IMR-90 (cell line): ENCODE measurements around the gene ITPRIP. TPM values are rescaled to one million over a fixed set of nuclear protein-coding genes. Genes with fewer than 3 reads are reported as not detected.
A peak's percentile ranks its signal among the peaks of the same experiment; 100 is the strongest.

Experiments used
- ATAC-seq: fragments of 200-7000 bp; cut with Tn5 transposase; 2 replicates; pipeline ENCODE4 v1.9.1; 2020; ENCODE audit warnings: low read depth, mild to moderate bottlenecking, moderate library complexity
- BruUV-seq: library from RNA; stranded (reverse); fragments of 400-500 nt; replicated peaks from 2 replicates; lab custom pipeline; 2021; lab: Mats Ljungman, UMichigan
- CTCF ChIA-PET: fragments of 300-600 bp; formaldehyde crosslinking; extraction: SDS; loops from one replicate; lab custom pipeline; 2021; ENCODE audit warnings: antibody characterized with exemption; lab: Yijun Ruan, JAX
- POLR2A ChIA-PET: fragments of 300-600 bp; sonication (Branson Sonifier 250); formaldehyde crosslinking; loops from one replicate; lab custom pipeline; 2022; ENCODE audit warnings: antibody characterized with exemption; ENCODE audit not compliant: unreplicated experiment; lab: Charles Lee
- DNase-seq: peaks from one replicate; pipeline ENCODE4 v3.0.0; 2013
- H2AFZ ChIP-seq: replicated peaks from 2 replicates; pipeline ENCODE3; 2013; ENCODE audit warnings: low read length, mild to moderate bottlenecking; ENCODE audit not compliant: poor library complexity
- H2AK5ac ChIP-seq: 2 replicates; pipeline ENCODE4 v1.6.1; 2013; ENCODE audit warnings: low read depth, low read length, inconsistent platforms
- H2AK9ac ChIP-seq: replicated peaks from 2 replicates; pipeline ENCODE3; 2013; ENCODE audit warnings: mild to moderate bottlenecking, low read depth, low read length, moderate library complexity; ENCODE audit not compliant: poor library complexity
- H2BK120ac ChIP-seq: 2 replicates; pipeline ENCODE4 v1.6.1; 2013; ENCODE audit warnings: low read depth, low read length, inconsistent platforms
- H2BK15ac ChIP-seq: 3 replicates; pipeline ENCODE4 v1.6.1; 2013; ENCODE audit warnings: low read depth, low read length, inconsistent platforms
- H2BK20ac ChIP-seq: 2 replicates; pipeline ENCODE4 v1.6.1; 2013; ENCODE audit warnings: low read depth, mild to moderate bottlenecking, inconsistent platforms, low read length, moderate library complexity
- H2BK5ac ChIP-seq: 2 replicates; pipeline ENCODE4 v1.6.1; 2013; ENCODE audit warnings: mild to moderate bottlenecking, low read depth, low read length, inconsistent platforms; ENCODE audit not compliant: poor library complexity, severe bottlenecking
- H3K14ac ChIP-seq: replicated peaks from 2 replicates; pipeline ENCODE4 v1.6.1; 2013; ENCODE audit warnings: low read depth, low read length, inconsistent platforms
- H3K18ac ChIP-seq: 2 replicates; pipeline ENCODE4 v1.6.1; 2013; ENCODE audit warnings: low read depth, low read length, control low read depth
- H3K23ac ChIP-seq: 2 replicates; pipeline ENCODE4 v1.6.1; 2013; ENCODE audit warnings: low read depth, low read length, inconsistent platforms
- H3K27ac ChIP-seq: 2 replicates; pipeline ENCODE4 v1.5.1; 2013; ENCODE audit warnings: mild to moderate bottlenecking, control low read depth, low read length; ENCODE audit not compliant: insufficient read depth
- H3K27me3 ChIP-seq: 2 replicates; pipeline ENCODE4 v1.6.1; 2013; ENCODE audit warnings: low read length; ENCODE audit not compliant: control insufficient read depth, insufficient read depth
- H3K36me3 ChIP-seq: 2 replicates; pipeline ENCODE4 v1.6.1; 2013; ENCODE audit warnings: low read length, mixed read lengths; ENCODE audit not compliant: control insufficient read depth, insufficient read depth
- H3K4ac ChIP-seq: 2 replicates; pipeline ENCODE4 v1.6.1; 2013; ENCODE audit warnings: low read depth, low read length, inconsistent platforms
- H3K4me1 ChIP-seq: 2 replicates; pipeline ENCODE4 v1.6.1; 2013; ENCODE audit warnings: low read length, mixed read lengths; ENCODE audit not compliant: control insufficient read depth, insufficient read depth
- H3K4me2 ChIP-seq: 2 replicates; pipeline ENCODE4 v1.6.1; 2013; ENCODE audit warnings: low read depth, mild to moderate bottlenecking, control low read depth, low read length, moderate library complexity
- H3K4me3 ChIP-seq: 2 replicates; pipeline ENCODE4 v1.5.1; 2013; ENCODE audit warnings: low read depth, mild to moderate bottlenecking, control low read depth, low read length, moderate library complexity; ENCODE audit not compliant: insufficient read depth
- H3K56ac ChIP-seq: 2 replicates; pipeline ENCODE4 v1.6.1; 2013; ENCODE audit warnings: low read length, inconsistent platforms; ENCODE audit not compliant: insufficient read depth; ENCODE audit errors: extremely low read depth
- H3K79me1 ChIP-seq, 2 experiments: 2 replicates each; pipeline ENCODE4 v1.6.1; 2013; ENCODE audit warnings: low read length in 2 of 2, inconsistent platforms in 1 of 2, low read depth in 1 of 2
- H3K9ac ChIP-seq: 2 replicates; pipeline ENCODE4 v1.6.1; 2013; ENCODE audit warnings: low read depth, low read length, control low read depth
- H3K9me1 ChIP-seq: 2 replicates; pipeline ENCODE4 v1.6.1; 2013; ENCODE audit warnings: low read length, inconsistent platforms; ENCODE audit not compliant: insufficient read depth
- H3K9me3 ChIP-seq: 2 replicates; pipeline ENCODE4 v1.6.1; 2013; ENCODE audit warnings: low read length; ENCODE audit not compliant: control insufficient read depth, insufficient read depth
- H4K20me1 ChIP-seq: 2 replicates; pipeline ENCODE4 v1.6.1; 2013; ENCODE audit warnings: low read length, inconsistent platforms; ENCODE audit not compliant: insufficient read depth
- H4K5ac ChIP-seq: 2 replicates; pipeline ENCODE4 v1.6.1; 2013; ENCODE audit warnings: mild to moderate bottlenecking, low read depth, low read length, control low read depth
- H4K8ac ChIP-seq, 2 experiments: 2 replicates each; pipeline ENCODE4 v1.6.1; 2013; ENCODE audit warnings: low read depth in 2 of 2, low read length in 2 of 2, control low read depth in 1 of 2, inconsistent platforms in 1 of 2
- H4K91ac ChIP-seq: 2 replicates; pipeline ENCODE4 v1.6.1; 2013; ENCODE audit warnings: low read depth, low read length, inconsistent platforms; ENCODE audit not compliant: insufficient read depth
- BHLHE40 ChIP-seq: fragments of 150-350 bp; IDR thresholded peaks from 2 replicates; pipeline ENCODE4 v1.6.1; 2016; ENCODE audit warnings: mild to moderate bottlenecking, low read depth, low read length
- CHD1 ChIP-seq: IDR thresholded peaks from 2 replicates; pipeline ENCODE4 v1.6.1; 2012; ENCODE audit warnings: low read depth, low read length, improper control_type of control experiment
- RCOR1 ChIP-seq: IDR thresholded peaks from 2 replicates; pipeline ENCODE4 v1.6.1; 2012; ENCODE audit warnings: mild to moderate bottlenecking, low read length, improper control_type of control experiment; ENCODE audit not compliant: insufficient replicate concordance
- RFX5 ChIP-seq: IDR thresholded peaks from 2 replicates; pipeline ENCODE4 v1.8.0; 2012; ENCODE audit warnings: low read depth, mild to moderate bottlenecking, low read length, moderate library complexity
- WGBS, 2 experiments: methylation state at CpG; one replicate each; pipeline versions ENCODE4 v1.1.5 to v1.1.7; 2013; ENCODE audit warnings: missing lambda C conversion rate in 2 of 2; ENCODE audit not compliant: insufficient read length in 1 of 2; ENCODE audit errors: extremely low coverage in 2 of 2; 5-methylcytosine and 5-hydroxymethylcytosine counted together
- dilution Hi-C: fragments of 300-500 bp; cut with HindIII; formaldehyde crosslinking; loops from one replicate; pipeline ENCODE4 v1.14.3; 2018; ENCODE audit warnings: low sequenced_read_pairs; ENCODE audit not compliant: unreplicated experiment
- in situ Hi-C: fragments of 300-500 bp; cut with MboI; formaldehyde crosslinking; loops from 3 replicates; pipeline ENCODE4 v1.14.3; 2019; ENCODE audit warnings: low sequenced_read_pairs, inconsistent platforms, mixed read lengths
- intact Hi-C: fragments of 100-400 bp; cut with micrococcal nuclease; formaldehyde crosslinking; loops from 2 replicates; pipeline ENCODE4 v1.10.0; 2022
- microRNA-seq, 2 experiments: library from miRNA; stranded (forward) in 1 of 2; unstranded in 1 of 2; fragments of 10-50 nt in 1 of 2; fragments of <30 nt in 1 of 2; gene quantifications in 1 of 2; microRNA quantifications in 1 of 2; one replicate each; pipeline versions ENCODE3 to v1.1.0; 2013 to 2020; ENCODE audit not compliant: insufficient read depth in 1 of 2, insufficient read length in 1 of 2, unreplicated experiment in 1 of 2
- polyA plus RNA-seq, 3 experiments: library from polyadenylated mRNA; depleted of rRNA; stranded (reverse); fragments of >200 nt; gene quantifications; 2 replicates each; pipeline ENCODE4 v1.2.3, GENCODE V29; 2012; ENCODE audit warnings: low replicate concordance in 1 of 3
- small RNA-seq, 5 experiments: library from RNA; depleted of rRNA; stranded (forward); fragments of <200 nt; gene quantifications; one replicate each; pipeline ENCODE3, GENCODE V24; 2012
- total RNA-seq: library from RNA; depleted of rRNA; stranded (reverse); fragments of >200 nt; gene quantifications from 2 replicates; pipeline ENCODE4 v1.2.3, GENCODE V29; 2012; rRNA removed
- TF ChIP-seq, protein P1 (sequence below): fragments of 150-350 bp; IDR thresholded peaks from 2 replicates; pipeline ENCODE4 v1.6.1; 2017; ENCODE audit warnings: mild to moderate bottlenecking, antibody characterized with exemption, low read length, low read depth

ITPRIP gene
- total and polyA plus RNA-seq, 2 of the 4 experiments (the other 2 are of a cell fraction): 7.5 to 31.9 TPM

DNA sequence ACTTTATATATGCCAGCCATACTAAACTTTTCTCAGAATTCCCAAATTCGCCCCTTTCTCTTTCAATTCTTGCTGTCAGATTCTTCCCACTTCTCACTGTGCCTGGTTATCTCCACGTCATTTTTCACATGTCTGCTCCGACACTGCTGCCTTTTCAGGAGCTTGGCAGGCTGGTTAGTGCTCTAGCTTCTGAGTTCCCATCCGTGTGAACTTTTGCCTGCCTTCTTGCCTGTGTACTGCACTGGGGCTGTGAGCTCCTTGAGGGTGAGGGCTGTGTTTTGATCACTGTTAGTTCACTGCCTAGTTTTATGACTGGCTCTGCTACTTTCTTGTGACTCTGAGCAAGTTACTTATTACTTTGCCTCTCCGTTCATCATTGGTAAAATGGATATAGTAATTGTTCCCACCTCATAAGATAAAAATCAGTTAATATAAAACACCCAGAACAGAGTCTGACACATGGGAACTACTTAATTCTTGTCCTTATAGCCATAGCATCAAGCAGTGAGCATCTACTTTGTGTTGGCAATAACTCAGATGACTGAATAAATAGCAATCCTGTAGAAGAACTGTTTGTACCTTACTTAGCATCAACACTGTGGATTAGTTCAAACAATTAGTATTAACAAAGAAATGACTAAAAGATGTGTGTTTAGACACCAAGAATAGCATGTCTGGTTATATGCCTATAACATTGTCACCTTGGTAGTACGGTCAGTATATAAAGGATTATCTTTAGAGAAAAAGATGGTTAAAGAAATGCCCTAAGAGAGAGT is 78.1 kb downstream of the ITPRIP start:
- peak overlapping the region; percentile 79 for H2AK5ac ChIP-seq
- H2BK20ac ChIP-seq: no peak overlapping the region
- H3K79me1 ChIP-seq: peaks cover 21 to 54% of the 10 kb centered on the region in 2 experiments
- peak overlapping the region; percentile 62 for H3K27ac ChIP-seq
- H4K20me1 ChIP-seq: peaks cover 48% of the 10 kb centered on the region; the same call in 1 of the 2 replicates
- H2BK120ac ChIP-seq: peak overlapping the region; percentile 15; the same call in 1 of the 2 replicates
- H3K27me3 ChIP-seq: no peaks in the 10 kb centered on the region
- TF ChIP-seq, protein P1, sequence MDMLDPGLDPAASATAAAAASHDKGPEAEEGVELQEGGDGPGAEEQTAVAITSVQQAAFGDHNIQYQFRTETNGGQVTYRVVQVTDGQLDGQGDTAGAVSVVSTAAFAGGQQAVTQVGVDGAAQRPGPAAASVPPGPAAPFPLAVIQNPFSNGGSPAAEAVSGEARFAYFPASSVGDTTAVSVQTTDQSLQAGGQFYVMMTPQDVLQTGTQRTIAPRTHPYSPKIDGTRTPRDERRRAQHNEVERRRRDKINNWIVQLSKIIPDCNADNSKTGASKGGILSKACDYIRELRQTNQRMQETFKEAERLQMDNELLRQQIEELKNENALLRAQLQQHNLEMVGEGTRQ: no peak
- TF ChIP-seq BHLHE40 (no peak), CHD1 (no peak), RFX5 (no peak), RCOR1 (no peak)
- 77% methylated on average over 3 of the region's 6 CpGs; no CpG with 5 or more reads in 1 of the 2 experiments for WGBS, 2 experiments
- POLR2A ChIA-PET: interaction anchor here (0.6 kb wide), 1 partner anchor 39 kb away, joined by 3 read pairs; no protein-coding TSS in a partner anchor
- no peak overlapping the region for H2BK15ac ChIP-seq
- peak overlapping the region; percentile 23 for H3K4ac ChIP-seq
- H3K18ac ChIP-seq: peak overlapping the region; percentile 5
- peak overlapping the region; percentile 8 to 20; a peak in 1 of 4 replicates for H4K8ac ChIP-seq
- H3K9me1 ChIP-seq: peaks cover 14% of the 10 kb centered on the region; the same call in 1 of the 2 replicates
- peak; percentile 35 for DNase-seq
- H3K9me3 ChIP-seq: no peaks in the 10 kb centered on the region
- H2BK5ac ChIP-seq: peak overlapping the region; percentile 70
- dilution Hi-C loops: no loop called here
- CTCF ChIA-PET: interaction anchor here (0.6 kb wide), 1 partner anchor 268 kb away, joined by 3 read pairs; no protein-coding TSS in a partner anchor
- H3K14ac ChIP-seq: peak overlapping the region; percentile 26; the same call in 1 of the 2 replicates
- peak overlapping the region; percentile 50 for H3K23ac ChIP-seq
- intact Hi-C loops: loop anchor here (1.0 kb wide), 1 partner anchor 28 kb away; no protein-coding TSS in a partner anchor
- in situ Hi-C loops: no loop called here
- BruUV-seq: no TSS peak
- H3K9ac ChIP-seq: peak overlapping the region; percentile 1; the same call in 1 of the 2 replicates
- no peak overlapping the region for H3K4me3 ChIP-seq
- no peak overlapping the region for H4K91ac ChIP-seq
- peak overlapping the region; percentile 60; the same call in 1 of the 2 replicates for H3K4me2 ChIP-seq
- H3K56ac ChIP-seq: 0 out of 2 replicates have a peak overlapping the region, but pooled peaks have one; percentile 2
- H4K5ac ChIP-seq: no peak overlapping the region
- H3K36me3 ChIP-seq: peaks cover 37% of the 10 kb centered on the region
- H3K4me1 ChIP-seq: peaks cover 9% of the 10 kb centered on the region
- H2AFZ ChIP-seq: no peak overlapping the region
- ATAC-seq: peak; percentile 21; the same call in 1 of the 2 replicates
- H2AK9ac ChIP-seq: no peak overlapping the region

Small RNAs within 50 kb of the gene (microRNA-seq; reads per million reads assigned to microRNA genes)
- 0 reads per million in 2 experiments for gene MIR4482

Small RNAs within 50 kb of the gene (small RNA-seq; reads per million reads assigned to genes)
- 0 to 2.9 (median 0) reads per million in 5 experiments for gene MIR4482

Other genes with a start within 250 kb of the ITPRIP start
- 1.6 and 5.6 TPM in 2 replicates for gene SFR1, start 216.3 kb downstream of the ITPRIP start, total RNA-seq
- gene SFR1, start 216.3 kb downstream of the ITPRIP start, polyA plus RNA-seq (2012; rRNA removed): 2.0 and 2.3 TPM in 2 replicates
- gene CFAP43, start 106.1 kb downstream of the ITPRIP start, total RNA-seq: under 0.01 TPM in 1 of 2 replicates, not detected in the other
- 0.05 and 0.07 TPM in 2 replicates for gene CFAP43, start 106.1 kb downstream of the ITPRIP start, polyA plus RNA-seq (2012; rRNA removed)
- gene GSTO1, start 83.6 kb downstream of the ITPRIP start, total RNA-seq: 258 and 330 TPM in 2 replicates
- 186 and 189 TPM in 2 replicates for gene GSTO1, start 83.6 kb downstream of the ITPRIP start, polyA plus RNA-seq (2012; rRNA removed)
- 1.9 and 2.3 TPM in 2 replicates for gene GSTO2, start 69.3 kb downstream of the ITPRIP start, total RNA-seq
- 1.1 and 1.4 TPM in 2 replicates for gene GSTO2, start 69.3 kb downstream of the ITPRIP start, polyA plus RNA-seq (2012; rRNA removed)
- gene CFAP58, start 15.4 kb upstream of the ITPRIP start, total RNA-seq: 0.36 and 0.83 TPM in 2 replicates
- 0.57 and 0.72 TPM in 2 replicates for gene CFAP58, start 15.4 kb upstream of the ITPRIP start, polyA plus RNA-seq (2012; rRNA removed)